Limb (tissue), 2 donors: ENCODE data around the gene SPECC1L.

Experiments used
- DNase-seq, 2 donors: peaks; one replicate each; pipeline ENCODE4 v3.0.0-alpha.2; 2016; ENCODE audit errors: extremely low spot score in 2 of 2

SPECC1L gene

DNA sequence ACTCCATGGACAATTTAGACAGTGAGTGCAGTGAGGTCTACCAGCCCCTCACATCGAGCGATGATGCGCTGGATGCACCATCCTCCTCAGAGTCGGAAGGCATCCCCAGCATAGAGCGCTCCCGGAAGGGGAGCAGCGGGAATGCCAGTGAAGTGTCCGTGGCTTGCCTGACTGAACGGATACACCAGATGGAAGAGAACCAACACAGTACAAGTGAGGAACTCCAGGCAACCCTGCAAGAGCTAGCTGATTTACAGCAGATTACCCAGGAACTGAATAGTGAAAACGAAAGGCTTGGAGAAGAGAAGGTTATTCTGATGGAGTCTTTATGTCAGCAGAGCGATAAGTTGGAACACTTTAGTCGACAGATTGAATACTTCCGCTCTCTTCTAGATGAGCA is 51.4 kb downstream of the SPECC1L start:
- DNase-seq, result no peak

DNA sequence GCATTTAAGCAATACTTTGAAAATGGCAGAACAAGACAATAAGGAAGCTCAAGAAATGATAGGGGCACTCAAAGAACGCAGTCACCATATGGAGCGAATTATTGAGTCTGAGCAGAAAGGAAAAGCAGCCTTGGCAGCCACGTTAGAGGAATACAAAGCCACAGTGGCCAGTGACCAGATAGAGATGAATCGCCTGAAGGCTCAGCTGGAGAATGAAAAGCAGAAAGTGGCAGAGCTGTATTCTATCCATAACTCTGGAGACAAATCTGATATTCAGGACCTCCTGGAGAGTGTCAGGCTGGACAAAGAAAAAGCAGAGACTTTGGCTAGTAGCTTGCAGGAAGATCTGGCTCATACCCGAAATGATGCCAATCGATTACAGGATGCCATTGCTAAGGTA is 51.9 kb downstream of the SPECC1L start:
- no peak for DNase-seq

- no peak for DNase-seq
Observed at GRCh38 chr22:24323233-24323632, 52.6 kb downstream of the SPECC1L start.

DNA sequence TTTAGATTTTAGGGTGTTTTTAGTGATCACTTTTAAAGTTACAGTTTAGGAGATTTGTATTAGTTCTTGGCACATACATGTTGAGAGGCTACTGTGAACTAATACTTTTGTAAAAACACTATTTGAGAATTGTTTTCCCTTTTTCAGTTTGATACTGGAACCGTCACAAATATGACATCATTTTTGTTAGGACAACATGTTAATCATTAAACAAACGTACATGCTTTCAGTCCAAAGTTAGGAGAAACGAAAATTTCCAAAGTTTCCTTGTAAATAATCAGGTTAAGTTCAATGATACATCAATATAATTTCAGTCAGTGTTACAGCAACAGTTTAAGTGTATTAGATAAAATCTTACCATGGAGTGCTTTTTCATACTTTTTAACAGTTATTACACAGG is 53.1 kb downstream of the SPECC1L start:
- no peak for DNase-seq

GRCh38 chr22:24324137-24324536 is 53.5 kb downstream of the SPECC1L start:
- no peak for DNase-seq

- DNase-seq, result peak in 1 of 2 donors; percentile 72
Observed at GRCh38 chr22:24325105-24325757, 54.6 kb downstream of the SPECC1L start.

DNA sequence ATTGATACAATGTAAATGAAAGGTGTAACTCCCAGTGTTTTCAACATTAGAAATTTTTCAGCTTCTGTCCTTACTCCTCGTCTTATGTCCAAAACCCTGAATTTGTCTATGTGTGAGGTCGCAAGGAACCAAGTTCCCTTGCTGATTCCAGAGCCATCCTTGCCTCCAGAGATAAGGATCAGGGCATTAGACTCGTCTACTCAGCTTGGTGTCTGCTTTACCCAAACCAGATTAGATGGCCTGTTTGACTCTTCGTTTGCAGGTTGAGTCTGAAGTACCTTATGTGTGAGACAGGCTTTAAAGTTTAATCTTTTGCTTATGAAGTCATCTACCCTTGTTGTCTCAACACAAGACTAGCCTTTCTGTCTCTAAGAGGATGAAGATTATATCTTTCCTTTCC is 55.6 kb downstream of the SPECC1L start:
- no peak for DNase-seq

GRCh38 chr22:24327832-24328231 is 57.2 kb downstream of the SPECC1L start:
- DNase-seq, result no peak

DNA sequence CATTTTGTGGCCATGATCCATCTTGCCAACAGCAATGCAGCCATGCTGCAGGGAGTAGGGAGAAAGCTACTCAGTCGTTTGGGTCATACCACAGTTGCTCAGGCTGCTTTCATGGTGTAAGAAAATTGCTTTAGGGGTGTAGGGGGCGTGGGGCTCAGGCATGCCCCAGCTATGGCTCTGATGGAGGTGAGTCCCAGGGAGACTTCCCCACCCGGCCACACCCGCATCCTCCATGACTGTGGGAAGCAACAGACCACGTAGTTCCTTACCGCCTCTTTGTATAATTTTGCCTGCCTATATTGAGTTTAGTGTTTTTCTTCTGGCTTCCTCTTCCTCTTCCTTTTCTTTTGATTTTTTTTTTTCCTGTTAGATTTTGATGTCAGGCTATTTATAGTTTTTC is 58.8 kb downstream of the SPECC1L start:
- no peak for DNase-seq

GRCh38 chr22:24330636-24331035 is 60.0 kb downstream of the SPECC1L start:
- no peak for DNase-seq

GRCh38 chr22:24331468-24332440 is 61.1 kb downstream of the SPECC1L start:
- no peak for DNase-seq

DNA sequence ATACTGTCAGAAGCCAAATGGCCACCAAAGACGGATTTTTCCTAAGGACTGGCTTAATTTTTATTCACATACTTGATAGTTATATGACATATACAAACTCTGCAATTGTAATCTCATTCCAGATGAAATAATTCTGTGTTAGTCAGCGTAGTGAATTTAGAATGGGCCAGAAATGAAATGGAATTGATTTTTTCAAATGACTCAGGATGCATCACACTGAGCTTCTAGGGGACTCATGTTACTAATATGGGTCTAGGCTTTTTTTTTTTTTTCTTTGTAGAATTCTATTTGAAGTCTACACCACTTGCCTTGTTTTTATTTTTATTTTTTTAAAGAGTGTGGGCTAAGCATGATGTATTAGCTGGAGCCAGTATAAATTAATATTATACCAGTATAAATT is 62.7 kb downstream of the SPECC1L start:
- no peak for DNase-seq

- DNase-seq, result no peak
Observed at GRCh38 chr22:24335496-24335895, 64.9 kb downstream of the SPECC1L start.

DNA sequence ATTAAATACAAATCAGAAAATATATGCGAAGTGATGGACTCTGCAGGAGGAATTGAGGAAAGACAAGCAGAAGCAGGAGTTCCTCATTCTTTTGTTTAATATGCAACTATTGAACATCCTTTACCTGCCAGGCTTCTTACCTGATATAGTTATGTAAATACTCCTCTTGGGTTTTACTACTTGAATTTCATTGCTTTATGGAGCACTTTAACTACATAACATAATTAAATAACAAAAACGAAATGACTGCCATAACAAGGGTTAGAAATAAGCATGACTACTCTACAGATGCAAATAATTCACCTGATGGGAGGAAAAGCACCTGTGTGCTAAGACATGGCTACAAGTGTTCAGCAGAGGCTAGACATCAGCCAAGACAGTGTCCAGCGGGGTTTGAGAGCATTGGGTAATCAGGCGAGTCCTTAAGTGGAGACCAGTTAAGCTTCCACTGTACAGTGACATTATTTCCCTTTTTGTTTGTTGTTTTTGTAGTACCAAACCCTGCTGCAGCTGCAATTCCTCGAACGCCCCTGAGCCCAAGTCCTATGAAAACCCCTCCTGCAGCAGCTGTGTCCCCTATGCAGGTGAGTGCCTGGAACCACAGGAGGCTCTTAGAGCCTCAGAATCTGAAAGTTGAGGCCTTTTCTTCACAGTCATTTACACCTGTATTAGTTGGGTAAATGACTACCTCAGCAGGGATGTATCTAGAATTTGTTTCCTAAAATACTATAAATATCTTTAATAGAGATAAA is 67.4 kb downstream of the SPECC1L start:
- DNase-seq, result no peak

DNA sequence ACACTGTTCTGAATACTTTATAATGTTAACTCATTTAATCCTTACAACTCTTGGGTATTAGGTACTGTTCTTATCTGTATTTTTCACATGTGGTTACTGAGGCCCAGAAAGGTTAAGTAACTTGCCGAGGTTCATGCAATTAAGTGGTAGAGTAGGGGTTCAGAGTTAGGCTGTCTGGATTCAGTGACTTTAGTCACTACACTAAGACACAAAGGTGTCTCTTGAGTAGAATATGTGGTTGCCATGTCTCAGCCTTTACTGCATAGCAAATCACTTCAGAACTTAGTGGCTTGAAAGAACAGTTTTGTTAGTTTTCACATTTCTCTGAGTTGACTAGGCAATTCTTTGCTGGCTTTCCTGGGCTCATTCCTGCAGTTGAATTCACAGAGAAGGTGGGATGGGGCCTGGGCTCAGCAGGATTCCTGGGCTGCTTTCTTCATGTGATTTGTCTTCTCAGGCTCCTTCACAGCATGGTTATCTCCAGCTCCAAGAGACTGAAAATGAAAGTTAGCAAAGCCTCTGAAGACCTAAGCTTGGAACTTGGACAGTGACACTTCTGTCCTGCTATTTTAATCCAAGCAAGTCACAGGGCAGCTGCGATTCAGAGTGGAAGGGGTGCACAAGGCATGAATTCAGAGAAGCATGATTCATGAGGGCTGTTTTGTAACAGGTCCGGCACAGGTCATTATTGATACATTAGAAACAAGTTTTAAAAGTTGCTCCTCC is 68.3 kb downstream of the SPECC1L start:
- DNase-seq, result no peak

- DNase-seq, result no peak
Observed at GRCh38 chr22:24339452-24339747, 68.8 kb downstream of the SPECC1L start.

DNA sequence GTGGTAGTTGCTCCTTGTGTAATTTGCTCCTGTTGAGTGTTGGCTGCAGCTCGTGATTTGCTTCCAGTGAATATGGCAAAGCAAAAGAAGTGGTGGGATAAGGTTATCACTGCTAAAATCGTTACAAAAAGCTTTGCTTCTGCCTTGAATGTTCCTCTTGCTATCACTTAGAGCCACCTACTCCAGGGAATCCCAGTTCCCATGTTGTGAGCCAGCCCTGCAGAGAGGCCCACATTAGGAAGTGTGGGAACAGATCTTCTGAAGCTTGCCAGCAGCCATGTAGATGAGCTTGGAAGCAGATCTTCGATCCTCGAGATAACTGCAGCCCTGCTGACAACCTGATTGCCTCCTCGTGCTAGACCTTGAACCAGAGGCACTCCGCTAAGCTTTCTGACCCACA is 71.0 kb downstream of the SPECC1L start:
- no peak for DNase-seq

DNA sequence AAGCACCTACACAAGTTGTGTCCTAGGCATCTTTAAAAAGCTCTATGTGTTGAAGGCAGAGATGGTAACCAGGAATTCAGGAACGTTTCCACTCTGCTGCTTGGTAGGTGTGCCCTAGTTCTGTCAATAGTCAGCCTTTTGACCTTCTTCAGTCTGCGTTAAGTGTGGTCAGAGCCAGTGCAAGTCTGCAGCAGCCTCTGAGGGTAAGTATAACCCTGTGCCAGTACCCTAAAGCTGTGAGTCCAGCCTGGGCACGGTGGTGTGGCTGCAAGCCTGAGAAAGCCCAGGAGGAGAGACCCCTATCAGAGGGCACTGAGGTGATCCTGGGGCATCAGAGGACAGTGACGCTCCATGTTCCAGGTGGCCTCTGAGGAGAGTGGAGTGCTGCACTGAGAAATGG is 80.0 kb downstream of the SPECC1L start:
- DNase-seq, result no peak

DNA sequence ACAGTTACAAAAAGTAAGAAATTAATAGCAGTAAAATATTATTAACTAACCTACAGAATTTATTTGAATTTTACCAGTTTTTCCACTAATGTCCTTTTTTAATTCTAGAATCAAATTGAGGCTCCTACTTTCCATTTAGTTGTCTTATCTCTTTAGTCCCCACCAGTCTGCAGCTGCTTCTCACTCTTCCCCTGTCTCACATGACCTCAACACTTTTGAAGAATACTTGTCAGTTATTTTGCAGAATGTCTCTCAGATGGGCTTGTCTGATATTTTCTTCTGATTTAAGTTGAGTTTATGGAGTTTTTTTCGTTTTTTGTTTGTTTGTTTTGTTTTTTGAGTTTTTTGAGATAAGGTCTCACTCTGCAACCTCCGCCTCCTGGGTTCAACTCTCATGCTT is 82.5 kb downstream of the SPECC1L start:
- no peak for DNase-seq

- DNase-seq, result no peak
Observed at GRCh38 chr22:24355574-24355973, 84.9 kb downstream of the SPECC1L start.

DNA sequence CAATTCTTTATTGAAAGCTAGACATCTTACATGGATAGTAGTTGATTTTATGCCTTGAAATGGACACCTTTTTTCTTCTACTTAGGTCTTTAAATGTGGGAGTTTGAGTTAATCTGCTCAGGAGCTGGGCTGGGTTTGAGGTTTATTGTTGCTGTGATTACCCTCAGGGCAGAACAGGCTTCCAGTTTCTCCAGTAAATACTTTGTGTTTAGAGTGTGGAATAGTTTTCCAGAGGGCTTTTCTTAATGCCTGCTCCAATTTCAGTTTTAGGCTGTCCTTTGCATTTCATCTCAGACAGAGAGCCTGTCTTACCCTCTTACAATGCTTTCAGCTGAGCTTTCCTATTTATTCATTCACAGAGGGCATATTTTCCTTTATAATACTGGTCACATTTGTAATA is 86.9 kb downstream of the SPECC1L start:
- no peak for DNase-seq
